Neural cell (in vitro differentiated cells): ENCODE data around the gene ABHD8. TPM values are rescaled to one million over a fixed set of nuclear protein-coding genes. Genes with fewer than 3 reads are reported as not detected.

Source experiments
- H2AFZ ChIP-seq: fragments of 200-600, 300-800 bp; sonication (generic), shearing (Covaris generic); 2 replicates; pipeline ENCODE4 v1.6.0; 2014; ENCODE audit warnings: low read depth, mild to moderate bottlenecking, antibody characterized with exemption, low read length, moderate library complexity
- H3F3A ChIP-seq: fragments of 200-600 bp; shearing (Covaris generic); 2 replicates; pipeline ENCODE4 v1.6.1; 2016; ENCODE audit warnings: mild to moderate bottlenecking, moderate library complexity, mixed read lengths, antibody characterized with exemption, low read length; ENCODE audit not compliant: insufficient read depth, poor library complexity, severe bottlenecking
- H3K27ac ChIP-seq: fragments of 200-600, 300-800 bp; sonication (generic), shearing (Covaris generic); 2 replicates; pipeline ENCODE4 v1.5.1; 2014; ENCODE audit warnings: mild to moderate bottlenecking, low read length, moderate library complexity
- H3K27me3 ChIP-seq: fragments of 300-800, 200-600 bp; sonication (generic), shearing (Covaris generic); 2 replicates; pipeline ENCODE4 v1.6.0; 2014; ENCODE audit warnings: mild to moderate bottlenecking, low read depth, low read length, moderate library complexity; ENCODE audit not compliant: insufficient read depth
- H3K36me3 ChIP-seq: fragments of 300-800, 200-600 bp; sonication (generic), shearing (Covaris generic); 2 replicates; pipeline ENCODE4 v1.5.1; 2014; ENCODE audit warnings: mild to moderate bottlenecking, antibody characterized with exemption, low read length, moderate library complexity; ENCODE audit not compliant: insufficient read depth
- H3K4me2 ChIP-seq: fragments of 300-800, 200-600 bp; sonication (generic), shearing (Covaris generic); 2 replicates; pipeline ENCODE4 v1.6.0; 2014; ENCODE audit warnings: mild to moderate bottlenecking, low read length
- H3K4me3 ChIP-seq: fragments of 300-800, 200-600 bp; sonication (generic), shearing (Covaris generic); 2 replicates; pipeline ENCODE4 v1.5.1; 2014; ENCODE audit warnings: mild to moderate bottlenecking, low read length, moderate library complexity
- H3K79me2 ChIP-seq: fragments of 200-600 bp; shearing (Covaris generic); replicated peaks from 2 replicates; pipeline ENCODE4 v1.6.0; 2014; ENCODE audit warnings: mild to moderate bottlenecking, low read length, moderate library complexity; ENCODE audit not compliant: insufficient read depth
- H3K9ac ChIP-seq: fragments of 300-800, 200-600 bp; sonication (generic), shearing (Covaris generic); 2 replicates; pipeline ENCODE4 v1.6.1; 2016; ENCODE audit warnings: mild to moderate bottlenecking, low read length, mixed read lengths
- H3K9me2 ChIP-seq: fragments of 200-600 bp; shearing (Covaris generic); 2 replicates; pipeline ENCODE4 v1.6.1; 2016; ENCODE audit warnings: mild to moderate bottlenecking, low read length, mixed read lengths; ENCODE audit not compliant: insufficient read depth
- H3K9me3 ChIP-seq: fragments of 200-600, 300-800 bp; sonication (generic), shearing (Covaris generic); 2 replicates; pipeline ENCODE4 v1.6.1; 2016; ENCODE audit warnings: mild to moderate bottlenecking, mixed run types, low read length, moderate library complexity, mixed read lengths
- H4K20me1 ChIP-seq: fragments of 200-600 bp; shearing (Covaris generic); 2 replicates; pipeline ENCODE4 v1.6.1; 2016; ENCODE audit warnings: mild to moderate bottlenecking, mixed run types; ENCODE audit not compliant: insufficient read depth
- CTCF ChIP-seq: fragments of 450-650 bp; IDR thresholded peaks from 2 replicates; pipeline ENCODE4 v1.5.1; 2014; ENCODE audit warnings: antibody characterized with exemption, mild to moderate bottlenecking, moderate library complexity; ENCODE audit not compliant: poor library complexity, severe bottlenecking
- EP300 ChIP-seq: fragments of 450-650 bp; conservative IDR thresholded peaks from 2 replicates; pipeline ENCODE4 v1.6.1; 2014; ENCODE audit warnings: antibody characterized with exemption, mild to moderate bottlenecking, moderate library complexity; ENCODE audit not compliant: poor library complexity, severe bottlenecking
- EZH2 ChIP-seq: fragments of 200-600, 300-800 bp; shearing (Covaris generic), sonication (generic); IDR thresholded peaks from 2 replicates; pipeline ENCODE4 v1.6.1; 2014; ENCODE audit warnings: antibody characterized with exemption, low read length, borderline replicate concordance, mild to moderate bottlenecking; ENCODE audit not compliant: insufficient read depth, poor library complexity, severe bottlenecking
- MXI1 ChIP-seq: fragments of 450-650 bp; conservative IDR thresholded peaks from 2 replicates; pipeline ENCODE4 v1.6.1; 2014; ENCODE audit warnings: antibody characterized with exemption, mild to moderate bottlenecking; ENCODE audit not compliant: poor library complexity, severe bottlenecking
- POLR2AphosphoS5 ChIP-seq: IDR thresholded peaks from 2 replicates; pipeline ENCODE4 v1.6.1; 2012
- RAD21 ChIP-seq: fragments of 450-650 bp; conservative IDR thresholded peaks from 2 replicates; pipeline ENCODE4 v1.6.1; 2014; ENCODE audit warnings: antibody characterized with exemption, mild to moderate bottlenecking, moderate library complexity
- REST ChIP-seq: IDR thresholded peaks from 2 replicates; pipeline ENCODE4 v1.6.1; 2012; ENCODE audit warnings: borderline replicate concordance
- SMC3 ChIP-seq: fragments of 450-650 bp; conservative IDR thresholded peaks from 2 replicates; pipeline ENCODE4 v1.6.1; 2014; ENCODE audit warnings: antibody characterized with exemption, mild to moderate bottlenecking, moderate library complexity; ENCODE audit not compliant: poor library complexity
- TAF1 ChIP-seq: IDR thresholded peaks from 2 replicates; pipeline ENCODE4 v1.6.1; 2012; ENCODE audit warnings: low read depth
- polyA plus RNA-seq: library from polyadenylated mRNA; depleted of rRNA; stranded (reverse); fragments of >200 nt; gene quantifications from 2 replicates; pipeline ENCODE4 v1.2.3, GENCODE V29; 2014

Gene ABHD8
- polyA plus RNA-seq, 1 donor from 2014 or later: 28.1 TPM

- peaks cover 3% of the 10 kb centered on the region for H3F3A ChIP-seq
- H3K9ac ChIP-seq: no peak overlapping the region
- H3K9me2 ChIP-seq: no peaks in the 10 kb centered on the region
- H2AFZ ChIP-seq: no peak overlapping the region
- no peak for TF ChIP-seq POLR2AphosphoS5
- no peak overlapping the region for H3K27ac ChIP-seq
- no peaks in the 10 kb centered on the region for H3K79me2 ChIP-seq
- no peaks in the 10 kb centered on the region for H3K36me3 ChIP-seq
- no peaks in the 10 kb centered on the region for H3K9me3 ChIP-seq
- no peak overlapping the region for H3K4me3 ChIP-seq
- no peaks in the 10 kb centered on the region for H3K27me3 ChIP-seq
- H3K4me2 ChIP-seq: no peak overlapping the region
- H4K20me1 ChIP-seq: no peaks in the 10 kb centered on the region
Measured at GRCh38 chr19:17341386-17341785, 38.2 kb upstream of the ABHD8 start.

GRCh38 chr19:17340871-17341357 lies 37.7 kb upstream of the ABHD8 start:
- no peak overlapping the region for H2AFZ ChIP-seq
- no peaks in the 10 kb centered on the region for H3K27me3 ChIP-seq
- peaks cover 6% of the 10 kb centered on the region for H3F3A ChIP-seq
- TF ChIP-seq MXI1 (no peak), SMC3 (no peak), CTCF (no peak), EZH2 (no peak), REST (no peak), POLR2AphosphoS5 (no peak), EP300 (no peak), RAD21 (no peak), TAF1 (no peak)
- H3K36me3 ChIP-seq: no peaks in the 10 kb centered on the region
- no peaks in the 10 kb centered on the region for H3K79me2 ChIP-seq
- no peak overlapping the region for H3K4me3 ChIP-seq
- no peak overlapping the region for H3K9ac ChIP-seq
- no peaks in the 10 kb centered on the region for H4K20me1 ChIP-seq
- H3K27ac ChIP-seq: no peak overlapping the region
- no peaks in the 10 kb centered on the region for H3K9me3 ChIP-seq
- no peaks in the 10 kb centered on the region for H3K9me2 ChIP-seq
- H3K4me2 ChIP-seq: no peak overlapping the region
